Esophagus squamous epithelium (tissue), 4 donors: ENCODE results near the gene CASP8.

Experiments
- POLR2A ChIP-seq, 4 donors: fragments of 450-650 bp; IDR thresholded peaks; one replicate each; pipeline ENCODE4 v1.6.1; 2017; ENCODE audit warnings: antibody characterized with exemption in 4 of 4, mild to moderate bottlenecking in 4 of 4, moderate library complexity in 3 of 4
- TF ChIP-seq, protein P1 (sequence below), 6 experiments: fragments of 450-650 bp in 4 of 6; fragments of 200-600 bp in 2 of 6; sonication (generic) in 2 of 6; IDR thresholded peaks; one replicate each; pipeline ENCODE4 v1.5.1; 2016 to 2019; ENCODE audit warnings: antibody characterized with exemption in 6 of 6, mild to moderate bottlenecking in 4 of 6, moderate library complexity in 4 of 6

DNA sequence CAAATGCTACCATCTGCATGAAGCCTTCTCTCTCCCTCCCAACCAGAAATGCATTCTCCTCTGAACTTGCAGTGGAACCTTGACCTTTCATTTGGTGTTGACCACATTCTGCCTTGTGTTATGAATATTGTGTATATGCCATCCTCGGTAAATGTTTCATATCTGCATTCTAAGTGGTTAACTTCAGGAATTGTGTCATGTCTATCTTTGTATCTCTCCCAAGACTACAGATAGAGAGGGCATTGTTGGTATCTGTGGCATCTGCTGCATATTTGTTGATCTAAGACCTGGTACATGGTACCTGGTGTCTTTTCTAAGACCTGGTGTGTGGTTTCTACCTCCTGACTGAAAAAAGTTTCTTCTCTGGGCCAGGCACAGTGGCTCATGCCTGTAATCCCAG, 43.4 kb upstream of the CASP8 start:
- TF ChIP-seq, protein P1, sequence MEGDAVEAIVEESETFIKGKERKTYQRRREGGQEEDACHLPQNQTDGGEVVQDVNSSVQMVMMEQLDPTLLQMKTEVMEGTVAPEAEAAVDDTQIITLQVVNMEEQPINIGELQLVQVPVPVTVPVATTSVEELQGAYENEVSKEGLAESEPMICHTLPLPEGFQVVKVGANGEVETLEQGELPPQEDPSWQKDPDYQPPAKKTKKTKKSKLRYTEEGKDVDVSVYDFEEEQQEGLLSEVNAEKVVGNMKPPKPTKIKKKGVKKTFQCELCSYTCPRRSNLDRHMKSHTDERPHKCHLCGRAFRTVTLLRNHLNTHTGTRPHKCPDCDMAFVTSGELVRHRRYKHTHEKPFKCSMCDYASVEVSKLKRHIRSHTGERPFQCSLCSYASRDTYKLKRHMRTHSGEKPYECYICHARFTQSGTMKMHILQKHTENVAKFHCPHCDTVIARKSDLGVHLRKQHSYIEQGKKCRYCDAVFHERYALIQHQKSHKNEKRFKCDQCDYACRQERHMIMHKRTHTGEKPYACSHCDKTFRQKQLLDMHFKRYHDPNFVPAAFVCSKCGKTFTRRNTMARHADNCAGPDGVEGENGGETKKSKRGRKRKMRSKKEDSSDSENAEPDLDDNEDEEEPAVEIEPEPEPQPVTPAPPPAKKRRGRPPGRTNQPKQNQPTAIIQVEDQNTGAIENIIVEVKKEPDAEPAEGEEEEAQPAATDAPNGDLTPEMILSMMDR (IDR thresholded peaks at IDR 0.05): no peak
- TF ChIP-seq POLR2A (IDR thresholded peaks at IDR 0.05): no peak
